Activated CD8-positive, alpha-beta memory T cell treated with anti-CD3 and anti-CD28 coated beads, Interleukin-2, amount 10 ng/mL, durations not matched to agents 7 days and 5 days (primary cell): Measurements from ENCODE around the gene DEK. TPM values are rescaled to one million over a fixed set of nuclear protein-coding genes. Genes with fewer than 3 reads are reported as not detected.

Source experiments
- ATAC-seq: fragments of 150-1000 bp; cut with Tn5 transposase; one replicate; pipeline ENCODE4 v1.10.0; 2021; ENCODE audit warnings: moderate library complexity
- CTCF ChIA-PET: fragments of 350-600 bp; sonication (Branson Sonifier 250); formaldehyde crosslinking; loops from one replicate; lab custom pipeline; 2021; ENCODE audit warnings: antibody characterized with exemption; lab: Charles Lee
- DNase-seq: peaks from one replicate; pipeline ENCODE4 v3.0.0-alpha.2; 2020
- H3K27ac Mint-ChIP-seq: one replicate; pipeline ENCODE4 v1.8.0; 2021; ENCODE audit warnings: mild to moderate bottlenecking, mixed read lengths
- H3K27me3 Mint-ChIP-seq: one replicate; pipeline ENCODE4 v1.8.0; 2021; ENCODE audit warnings: mixed read lengths
- H3K36me3 Mint-ChIP-seq: one replicate; pipeline ENCODE4 v1.8.0; 2021; ENCODE audit warnings: mild to moderate bottlenecking, mixed read lengths
- H3K4me1 Mint-ChIP-seq: one replicate; pipeline ENCODE4 v1.8.0; 2021; ENCODE audit warnings: mixed read lengths
- H3K4me3 Mint-ChIP-seq: one replicate; pipeline ENCODE4 v1.8.0; 2021; ENCODE audit warnings: mild to moderate bottlenecking, moderate library complexity, mixed read lengths
- H3K9me3 Mint-ChIP-seq: one replicate; pipeline ENCODE4 v1.8.0; 2022; ENCODE audit warnings: low read depth, mixed read lengths
- total RNA-seq, 2 experiments: library from RNA; stranded (reverse); gene quantifications; one replicate each; pipeline ENCODE4 v1.2.3, GENCODE V29; 2021

DEK gene
- total RNA-seq, 2 experiments from 2014 or later, result 209 to 218 TPM

GRCh38 chr6:18277237-18278006, 13.1 kb upstream of the DEK start:
- Mint-ChIP-seq H3K27ac (no peak overlapping the region), H3K4me3 (peak overlapping the region; percentile 22), H3K27me3 (peaks cover 70% of the 10 kb centered on the region), H3K36me3 (no peaks in the 10 kb centered on the region), H3K9me3 (no peaks in the 10 kb centered on the region), H3K4me1 (peaks cover 7% of the 10 kb centered on the region)
- DNase-seq, result no peak
- no peak for ATAC-seq
- CTCF ChIA-PET, result interaction anchor here (0.8 kb wide), 1 partner anchor 12 kb away, joined by 3 read pairs; no protein-coding TSS in a partner anchor

DNA sequence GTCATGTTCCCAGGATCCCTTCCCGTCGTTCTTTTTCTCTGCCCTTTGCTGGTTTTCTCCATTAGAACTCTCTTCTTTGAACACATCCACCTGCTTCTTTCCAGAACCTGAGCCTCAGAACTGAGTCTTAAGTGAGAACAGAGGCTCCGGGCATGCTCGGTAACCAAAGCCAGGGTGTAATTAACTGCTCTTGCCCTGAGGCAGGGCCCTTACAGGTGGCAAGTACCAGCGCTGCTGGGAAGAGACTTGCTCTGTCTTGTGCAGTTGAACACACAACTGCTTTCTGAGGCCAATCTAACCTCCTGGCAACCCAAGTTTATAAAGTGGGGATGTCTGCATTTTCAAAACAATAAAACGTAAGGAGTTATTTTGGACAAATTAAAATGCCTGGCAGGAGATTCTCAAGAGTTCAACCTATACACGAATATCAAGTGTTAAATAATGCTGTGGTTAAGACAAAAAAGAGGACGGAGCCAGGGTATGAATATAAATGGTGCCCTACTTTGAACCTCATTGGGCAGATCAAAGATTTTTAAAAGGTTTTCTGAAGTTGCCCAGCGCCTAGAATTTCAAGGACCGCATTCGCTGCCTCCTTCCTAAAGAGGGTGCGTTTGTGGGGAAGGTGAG, 12.4 kb upstream of the DEK start:
- Mint-ChIP-seq H3K27ac (no peak overlapping the region), H3K36me3 (no peaks in the 10 kb centered on the region), H3K9me3 (no peaks in the 10 kb centered on the region), H3K4me3 (peak overlapping the region; percentile 22), H3K27me3 (peaks cover 70% of the 10 kb centered on the region), H3K4me1 (peaks cover 7% of the 10 kb centered on the region)
- ATAC-seq (no peak), DNase-seq (no peak)
- CTCF ChIA-PET, result interaction anchor here (0.8 kb wide), 1 partner anchor 11 kb away, joined by 3 read pairs; no protein-coding TSS in a partner anchor

GRCh38 chr6:18270216-18270615, 5.9 kb upstream of the DEK start:
- Mint-ChIP-seq H3K4me3 (no peak overlapping the region), H3K9me3 (no peaks in the 10 kb centered on the region), H3K4me1 (peaks cover 4% of the 10 kb centered on the region), H3K27me3 (peaks cover 17% of the 10 kb centered on the region), H3K27ac (no peak overlapping the region), H3K36me3 (peaks cover 5% of the 10 kb centered on the region)
- DNase-seq (no peak), ATAC-seq (no peak)
- CTCF ChIA-PET, result no interaction called here

- Mint-ChIP-seq H3K4me3 (no peak overlapping the region), H3K27ac (no peak overlapping the region), H3K27me3 (peaks cover 12% of the 10 kb centered on the region), H3K9me3 (no peaks in the 10 kb centered on the region), H3K36me3 (peaks cover 6% of the 10 kb centered on the region), H3K4me1 (peaks cover 9% of the 10 kb centered on the region)
- CTCF ChIA-PET, result no interaction called here
- DNase-seq (no peak), ATAC-seq (no peak)
Observed at GRCh38 chr6:18269717-18270116, 5.4 kb upstream of the DEK start.

GRCh38 chr6:18269253-18269652, 4.9 kb upstream of the DEK start:
- Mint-ChIP-seq H3K9me3 (no peaks in the 10 kb centered on the region), H3K4me1 (peaks cover 9% of the 10 kb centered on the region), H3K4me3 (no peak overlapping the region), H3K27ac (no peak overlapping the region), H3K36me3 (peaks cover 6% of the 10 kb centered on the region), H3K27me3 (peaks cover 11% of the 10 kb centered on the region)
- CTCF ChIA-PET, result no interaction called here
- no peak for ATAC-seq
- peak; percentile 42 for DNase-seq

GRCh38 chr6:18268066-18268465, 3.7 kb upstream of the DEK start:
- no peak for DNase-seq
- CTCF ChIA-PET, result no interaction called here
- peaks cover 10% of the 10 kb centered on the region for H3K4me1 Mint-ChIP-seq
- ATAC-seq, result no peak
- peaks cover 14% of the 10 kb centered on the region for H3K36me3 Mint-ChIP-seq
- no peaks in the 10 kb centered on the region for H3K9me3 Mint-ChIP-seq
- no peak overlapping the region for H3K4me3 Mint-ChIP-seq
- H3K27ac Mint-ChIP-seq, result no peak overlapping the region
- H3K27me3 Mint-ChIP-seq, result peaks cover 5% of the 10 kb centered on the region

- CTCF ChIA-PET, result no interaction called here
Observed at GRCh38 chr6:18266523-18266912, 2.2 kb upstream of the DEK start.

GRCh38 chr6:18265787-18266522, 1.6 kb upstream of the DEK start:
- Mint-ChIP-seq H3K27me3 (no peaks in the 10 kb centered on the region), H3K27ac (no peak overlapping the region), H3K4me3 (peak overlapping the region; percentile 95), H3K4me1 (peaks cover 28% of the 10 kb centered on the region), H3K36me3 (peaks cover 32% of the 10 kb centered on the region), H3K9me3 (no peaks in the 10 kb centered on the region)
- DNase-seq, result no peak
- no peak for ATAC-seq
- CTCF ChIA-PET, result interaction anchor here (0.7 to 1.0 kb wide), 3 partner anchors 9 to 53 kb away, joined by 3 read pairs; no protein-coding TSS in a partner anchor

More at GRCh38 chr6:18266523-18266912, 2.2 kb upstream of the DEK start:
- Mint-ChIP-seq H3K9me3 (no peaks in the 10 kb centered on the region), H3K4me1 (peaks cover 22% of the 10 kb centered on the region), H3K36me3 (peaks cover 28% of the 10 kb centered on the region), H3K4me3 (no peak overlapping the region), H3K27ac (no peak overlapping the region), H3K27me3 (no peaks in the 10 kb centered on the region)
- ATAC-seq, result no peak
- no peak for DNase-seq

GRCh38 chr6:18264923-18265377, 620 bp upstream of the DEK start:
- ATAC-seq, result no peak
- Mint-ChIP-seq H3K9me3 (no peaks in the 10 kb centered on the region), H3K36me3 (peaks cover 42% of the 10 kb centered on the region), H3K27ac (peak overlapping the region; percentile 91), H3K4me3 (peak overlapping the region; percentile 95), H3K27me3 (no peaks in the 10 kb centered on the region), H3K4me1 (peaks cover 38% of the 10 kb centered on the region)
- CTCF ChIA-PET, result interaction anchor here (0.7 to 1.0 kb wide), 3 partner anchors 10 to 52 kb away, joined by 3 read pairs; no protein-coding TSS in a partner anchor
- no peak for DNase-seq

DNA sequence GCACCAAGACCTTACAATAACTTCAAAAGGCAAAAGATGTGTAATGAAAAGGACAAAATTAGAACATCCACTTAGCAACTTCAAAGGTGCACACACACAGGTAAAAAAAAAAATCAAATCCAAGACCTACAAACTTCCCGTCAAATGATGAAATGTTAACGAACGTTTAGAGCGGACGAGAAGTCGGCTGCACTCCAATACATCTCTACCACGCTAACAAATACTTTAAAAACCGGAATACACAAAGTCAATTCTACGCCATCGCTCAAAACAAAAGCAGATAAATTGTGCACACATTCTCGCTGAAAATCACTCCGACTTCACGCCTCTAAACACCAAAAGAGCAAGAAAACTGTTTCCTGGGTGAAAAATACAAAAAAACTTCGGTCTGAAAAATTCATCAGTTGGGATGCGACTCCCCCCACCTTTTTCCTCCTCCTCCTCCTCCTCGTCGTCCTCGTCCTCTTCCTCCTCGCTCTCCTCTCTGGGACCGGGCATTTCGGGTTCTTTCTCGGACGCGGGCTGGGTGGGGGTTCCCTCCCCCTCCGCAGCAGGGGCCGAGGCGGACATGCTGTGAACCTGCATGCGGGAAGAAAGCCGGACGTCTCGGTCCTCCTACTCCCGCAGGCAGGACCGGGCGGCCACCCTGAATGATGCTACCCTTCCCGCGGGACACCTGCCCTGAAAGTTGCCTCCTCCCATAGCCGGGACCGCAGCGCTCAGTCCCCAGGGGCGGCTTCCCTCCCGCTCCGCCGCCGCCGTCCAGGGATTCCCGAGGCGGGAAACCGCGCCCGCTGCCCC, 712 bp downstream of the DEK start:
- Mint-ChIP-seq H3K4me3 (peak overlapping the region; percentile 95), H3K36me3 (peaks cover 50% of the 10 kb centered on the region)
- peak; percentile 53 for DNase-seq

DNA sequence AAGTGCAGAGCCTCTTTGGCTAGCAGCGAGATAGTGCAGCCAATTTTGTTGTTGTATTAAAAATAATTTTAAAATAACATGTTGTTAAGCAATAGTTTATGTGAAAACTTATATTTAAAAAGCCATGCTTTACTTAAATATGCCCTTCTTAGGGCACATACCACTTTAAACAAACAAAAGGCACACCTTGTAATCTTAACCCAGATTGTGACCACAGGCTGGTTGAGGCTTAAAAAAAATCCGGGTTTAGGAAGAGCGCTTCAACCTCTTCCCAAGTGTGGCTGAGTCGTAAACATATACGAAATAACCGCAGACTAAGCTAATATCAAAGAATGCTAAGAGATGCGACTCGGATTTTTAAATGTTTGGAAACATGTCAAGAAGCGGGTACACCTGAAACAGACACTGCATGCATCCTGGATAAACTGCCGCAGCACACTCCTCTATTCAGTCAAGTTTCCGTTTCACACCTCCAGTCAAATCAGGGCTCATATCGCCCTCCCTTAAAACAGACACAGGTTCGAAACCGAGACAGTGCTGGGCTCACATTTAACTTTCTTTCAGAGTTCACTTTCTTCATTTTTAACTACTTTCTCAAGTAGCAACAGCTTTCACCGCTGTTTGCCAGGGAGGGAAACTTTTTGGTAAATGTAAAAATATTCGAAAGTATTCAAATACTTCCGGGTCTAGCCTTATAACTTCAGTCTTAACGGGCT, 1.5 kb downstream of the DEK start:
- CTCF ChIA-PET, result no interaction called here
- DNase-seq, result peak; percentile 72
- H3K4me3 Mint-ChIP-seq, result peak overlapping the region; percentile 95
- H3K9me3 Mint-ChIP-seq, result no peaks in the 10 kb centered on the region
- peak; percentile 52 for ATAC-seq
- H3K4me1 Mint-ChIP-seq, result peaks cover 50% of the 10 kb centered on the region
- H3K36me3 Mint-ChIP-seq, result peaks cover 54% of the 10 kb centered on the region
- no peaks in the 10 kb centered on the region for H3K27me3 Mint-ChIP-seq
- H3K27ac Mint-ChIP-seq, result peak overlapping the region; percentile 95

More for the DNA sequence above, 712 bp downstream of the DEK start:
- Mint-ChIP-seq H3K4me1 (peaks cover 47% of the 10 kb centered on the region), H3K27ac (peak overlapping the region; percentile 95), H3K27me3 (no peaks in the 10 kb centered on the region), H3K9me3 (no peaks in the 10 kb centered on the region)
- no peak for ATAC-seq
- CTCF ChIA-PET, result no interaction called here

GRCh38 chr6:18261877-18262276, 2.5 kb downstream of the DEK start:
- no peak overlapping the region for H3K27ac Mint-ChIP-seq
- peak overlapping the region; percentile 95 for H3K4me3 Mint-ChIP-seq
- no peak for ATAC-seq
- H3K9me3 Mint-ChIP-seq, result no peaks in the 10 kb centered on the region
- H3K27me3 Mint-ChIP-seq, result no peaks in the 10 kb centered on the region
- CTCF ChIA-PET, result no interaction called here
- peaks cover 54% of the 10 kb centered on the region for H3K4me1 Mint-ChIP-seq
- DNase-seq, result no peak
- peaks cover 63% of the 10 kb centered on the region for H3K36me3 Mint-ChIP-seq
